RWPE2 (cell line): ENCODE data around the gene TFE3.

Experiments
- ATAC-seq: fragments of 200-7000 bp; cut with Tn5 transposase; 3 replicates; pipeline ENCODE4 v1.9.1; 2021; ENCODE audit warnings: low read depth
- DNase-seq: peaks from one replicate; pipeline ENCODE4 v3.0.0-alpha.2; 2020; ENCODE audit warnings: low spot score
- H3K27ac ChIP-seq: fragments of 450-650 bp; 2 replicates; pipeline ENCODE4 v1.5.1; 2017; ENCODE audit warnings: mild to moderate bottlenecking; ENCODE audit not compliant: poor library complexity, severe bottlenecking
- H3K27me3 ChIP-seq: fragments of 250-450 bp; sonication (Bioruptor Pico); 2 replicates; pipeline ENCODE4 v1.5.1; 2021; ENCODE audit warnings: mild to moderate bottlenecking, moderate library complexity; ENCODE audit not compliant: insufficient read depth, poor library complexity, severe bottlenecking
- H3K36me3 ChIP-seq: fragments of 250-450 bp; sonication (Bioruptor Pico); 2 replicates; pipeline ENCODE4 v1.5.1; 2020; ENCODE audit warnings: low read depth, mild to moderate bottlenecking, moderate library complexity
- H3K4me1 ChIP-seq: fragments of 250-450 bp; sonication (Bioruptor Pico); 2 replicates; pipeline ENCODE4 v1.5.1; 2021; ENCODE audit warnings: mild to moderate bottlenecking, moderate library complexity; ENCODE audit not compliant: insufficient read depth, poor library complexity, severe bottlenecking
- H3K4me3 ChIP-seq: fragments of 250-450 bp; sonication (Bioruptor Pico); 2 replicates; pipeline ENCODE4 v1.5.1; 2021; ENCODE audit warnings: mild to moderate bottlenecking, moderate library complexity; ENCODE audit not compliant: severe bottlenecking
- H3K9me3 ChIP-seq: fragments of 250-450 bp; sonication (Bioruptor Pico); 2 replicates; pipeline ENCODE4 v1.5.1; 2021; ENCODE audit warnings: mild to moderate bottlenecking, moderate library complexity; ENCODE audit not compliant: severe bottlenecking
- TF ChIP-seq, protein P1 (sequence below): fragments of 450-650 bp; IDR thresholded peaks from one replicate; pipeline ENCODE4 v1.5.1; 2017; ENCODE audit warnings: mild to moderate bottlenecking, moderate library complexity; ENCODE audit not compliant: poor library complexity, severe bottlenecking

Gene TFE3

DNA sequence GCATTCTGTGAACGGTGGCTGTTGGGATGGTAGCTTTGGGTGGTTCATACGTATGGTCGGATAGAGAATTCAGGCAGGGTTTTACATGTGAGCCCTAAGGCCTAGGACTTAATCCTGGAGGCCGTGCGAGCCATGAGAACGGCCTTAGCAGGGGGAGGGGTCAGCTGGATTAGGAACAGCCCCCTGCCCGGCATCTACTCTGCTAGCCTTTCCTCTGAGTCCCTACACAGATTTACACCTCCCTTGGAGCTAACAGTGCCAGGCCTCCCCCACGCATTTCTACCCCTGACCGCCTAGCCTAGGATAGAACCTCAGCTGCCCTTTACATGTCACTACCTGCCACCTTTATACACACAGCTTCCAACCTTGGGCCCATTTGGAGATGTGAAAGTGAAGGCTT, 23.5 kb upstream of the TFE3 start:
- H3K27me3 ChIP-seq, result no peaks in the 10 kb centered on the region
- ATAC-seq (no peak), DNase-seq (no peak)
- TF ChIP-seq, protein P1, sequence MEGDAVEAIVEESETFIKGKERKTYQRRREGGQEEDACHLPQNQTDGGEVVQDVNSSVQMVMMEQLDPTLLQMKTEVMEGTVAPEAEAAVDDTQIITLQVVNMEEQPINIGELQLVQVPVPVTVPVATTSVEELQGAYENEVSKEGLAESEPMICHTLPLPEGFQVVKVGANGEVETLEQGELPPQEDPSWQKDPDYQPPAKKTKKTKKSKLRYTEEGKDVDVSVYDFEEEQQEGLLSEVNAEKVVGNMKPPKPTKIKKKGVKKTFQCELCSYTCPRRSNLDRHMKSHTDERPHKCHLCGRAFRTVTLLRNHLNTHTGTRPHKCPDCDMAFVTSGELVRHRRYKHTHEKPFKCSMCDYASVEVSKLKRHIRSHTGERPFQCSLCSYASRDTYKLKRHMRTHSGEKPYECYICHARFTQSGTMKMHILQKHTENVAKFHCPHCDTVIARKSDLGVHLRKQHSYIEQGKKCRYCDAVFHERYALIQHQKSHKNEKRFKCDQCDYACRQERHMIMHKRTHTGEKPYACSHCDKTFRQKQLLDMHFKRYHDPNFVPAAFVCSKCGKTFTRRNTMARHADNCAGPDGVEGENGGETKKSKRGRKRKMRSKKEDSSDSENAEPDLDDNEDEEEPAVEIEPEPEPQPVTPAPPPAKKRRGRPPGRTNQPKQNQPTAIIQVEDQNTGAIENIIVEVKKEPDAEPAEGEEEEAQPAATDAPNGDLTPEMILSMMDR, result no peak
- no peak overlapping the region for H3K27ac ChIP-seq
- peaks cover 10% of the 10 kb centered on the region for H3K36me3 ChIP-seq
- no peak overlapping the region for H3K4me3 ChIP-seq
- no peaks in the 10 kb centered on the region for H3K9me3 ChIP-seq
- H3K4me1 ChIP-seq, result no peaks in the 10 kb centered on the region

DNA sequence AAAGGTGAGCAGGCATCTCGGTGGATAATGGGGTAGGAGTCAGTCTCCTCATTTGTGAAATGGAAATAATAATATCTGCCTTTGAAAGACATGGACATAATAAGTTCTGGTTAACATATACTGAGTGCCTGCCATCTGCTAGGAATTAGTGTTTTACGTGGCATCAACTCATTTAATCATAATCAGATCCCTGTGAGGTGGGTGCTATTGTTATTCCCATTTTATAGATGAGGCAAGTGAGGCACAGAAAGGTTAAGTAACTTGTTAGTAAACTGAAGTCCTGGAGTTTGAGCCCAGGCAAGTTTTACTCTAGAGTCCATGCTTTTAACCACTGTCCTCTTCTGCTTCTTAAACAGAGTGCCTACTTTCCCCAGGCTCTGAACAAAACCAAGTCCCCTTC, 23.1 kb upstream of the TFE3 start:
- TF ChIP-seq, protein P1, result no peak
- Histone ChIP-seq H3K27me3 (no peaks in the 10 kb centered on the region), H3K36me3 (peaks cover 14% of the 10 kb centered on the region), H3K4me1 (no peaks in the 10 kb centered on the region), H3K4me3 (no peak overlapping the region), H3K27ac (no peak overlapping the region), H3K9me3 (no peaks in the 10 kb centered on the region)
- DNase-seq (no peak), ATAC-seq (no peak)

- Histone ChIP-seq H3K9me3 (no peaks in the 10 kb centered on the region), H3K4me3 (no peak overlapping the region), H3K4me1 (no peaks in the 10 kb centered on the region), H3K36me3 (peaks cover 14% of the 10 kb centered on the region), H3K27ac (no peak overlapping the region), H3K27me3 (no peaks in the 10 kb centered on the region)
- no peak for ATAC-seq
- TF ChIP-seq, protein P1, result no peak
- DNase-seq, result no peak
Observed at GRCh38 chrX:49064735-49065134, 21.6 kb upstream of the TFE3 start.

DNA sequence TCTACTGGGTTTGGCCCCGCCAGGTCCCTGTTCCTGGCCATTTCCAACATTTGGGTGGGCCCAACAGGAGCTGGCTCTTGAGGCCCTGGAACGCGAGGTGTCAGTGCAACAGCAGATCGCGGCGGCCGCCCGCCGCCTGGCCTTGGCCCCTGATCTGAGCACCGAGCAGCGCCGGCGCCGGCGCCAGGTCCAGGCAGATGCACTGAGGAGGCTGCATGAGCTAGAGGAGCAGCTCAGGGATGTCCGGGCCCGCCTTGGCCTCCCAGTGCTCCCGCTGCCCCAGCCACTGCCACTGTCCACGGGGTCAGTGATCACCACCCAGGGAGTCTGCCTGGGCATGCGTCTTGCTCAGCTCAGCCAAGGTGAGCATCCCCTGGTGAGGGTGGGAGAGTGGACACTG, 21.1 kb upstream of the TFE3 start:
- Histone ChIP-seq H3K36me3 (peaks cover 14% of the 10 kb centered on the region), H3K9me3 (no peaks in the 10 kb centered on the region), H3K4me1 (no peaks in the 10 kb centered on the region), H3K4me3 (no peak overlapping the region), H3K27ac (no peak overlapping the region), H3K27me3 (no peaks in the 10 kb centered on the region)
- DNase-seq (no peak), ATAC-seq (no peak)
- TF ChIP-seq, protein P1, result no peak

- Histone ChIP-seq H3K4me3 (no peak overlapping the region), H3K27me3 (no peaks in the 10 kb centered on the region), H3K4me1 (no peaks in the 10 kb centered on the region), H3K36me3 (peaks cover 14% of the 10 kb centered on the region), H3K9me3 (no peaks in the 10 kb centered on the region), H3K27ac (no peak overlapping the region)
- DNase-seq (no peak), ATAC-seq (no peak)
- TF ChIP-seq, protein P1, result no peak
Observed at GRCh38 chrX:49063715-49064114, 20.6 kb upstream of the TFE3 start.
